Activated CD4-positive, alpha-beta T cell treated with anti-CD3 and anti-CD28 coated beads, Interleukin-2, amount 50 U/mL, for 4 hours (primary cell): ENCODE data around the gene PRKAG1.
A peak's percentile ranks its signal among the peaks of the same experiment; 100 is the strongest.
"Not testable (repeated sequence)": the region's sequence is repeated elsewhere in the genome, so short reads cannot be mapped to it uniquely, and the experiment has no call there.

Experiments
- DNase-seq, 2 experiments: peaks; one replicate each; pipeline ENCODE4 v3.0.0-alpha.2; 2020

PRKAG1 gene

GRCh38 chr12:49018261-49019119 lies at the start of gene PRKAG1:
PRKAG1 (minus strand) TSS chr12:49018776; CDS start chr12:49018740, 36 bp downstream.
- peak; percentile 93 to 95 for DNase-seq

- no peak for DNase-seq
Observed at GRCh38 chr12:49066120-49066519, 47.5 kb upstream of the PRKAG1 start.

- no peak for DNase-seq
Observed at GRCh38 chr12:49064767-49065152, 46.2 kb upstream of the PRKAG1 start.

GRCh38 chr12:49061916-49062315 lies 43.3 kb upstream of the PRKAG1 start:
- DNase-seq, result not testable (repeated sequence)

- no peak for DNase-seq
Observed at GRCh38 chr12:49061157-49061650, 42.6 kb upstream of the PRKAG1 start.

GRCh38 chr12:49060237-49061156 lies 41.9 kb upstream of the PRKAG1 start, which contains the start of gene KMT2D:
KMT2D (minus strand) TSS chr12:49060794; CDS start chr12:49055324, 5,470 bp downstream.
- peak; percentile 84 to 88 for DNase-seq

GRCh38 chr12:49059299-49060171 lies 41.0 kb upstream of the PRKAG1 start:
- DNase-seq, result no peak

- DNase-seq, result no peak
Observed at GRCh38 chr12:49059045-49059298, 40.4 kb upstream of the PRKAG1 start.

- no peak for DNase-seq
Observed at GRCh38 chr12:49058366-49059044, 39.9 kb upstream of the PRKAG1 start.

- DNase-seq, result no peak
Observed at GRCh38 chr12:49057888-49058287, 39.3 kb upstream of the PRKAG1 start.

- peak; percentile 37 for DNase-seq
Observed at GRCh38 chr12:49055978-49056754, 37.6 kb upstream of the PRKAG1 start.

GRCh38 chr12:49055092-49055491 lies 36.5 kb upstream of the PRKAG1 start:
- DNase-seq, result no peak

- DNase-seq, result no peak
Observed at GRCh38 chr12:49054524-49054923, 35.9 kb upstream of the PRKAG1 start.

GRCh38 chr12:49054096-49054495 lies 35.5 kb upstream of the PRKAG1 start:
- no peak for DNase-seq

- DNase-seq, result no peak
Observed at GRCh38 chr12:49052451-49053208, 34.1 kb upstream of the PRKAG1 start.

GRCh38 chr12:49051777-49052438 lies 33.3 kb upstream of the PRKAG1 start:
- DNase-seq, result no peak

- no peak for DNase-seq
Observed at GRCh38 chr12:49051373-49051764, 32.8 kb upstream of the PRKAG1 start.

- no peak for DNase-seq
Observed at GRCh38 chr12:49050507-49051372, 32.2 kb upstream of the PRKAG1 start.
